ENCODE measurements around the gene DEFB121.
"Not testable (repeated sequence)": the region's sequence is repeated elsewhere in the genome, so short reads cannot be mapped to it uniquely, and the experiment has no call there.

The DEFB121 gene, protein sequence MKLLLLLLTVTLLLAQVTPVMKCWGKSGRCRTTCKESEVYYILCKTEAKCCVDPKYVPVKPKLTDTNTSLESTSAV

GRCh38 chr20:31406115-31406514 is at the start of gene DEFB121:
Gene DEFB121 (minus strand): TSS chr20:31406215. CDS start chr20:31406152, 63 bp downstream.
- no peak for DNase-seq (ENCODE audit: low read depth)

- no peak for DNase-seq (ENCODE audit: low read depth)
These were observed 48.3 kb upstream of the DEFB121 start for GRCh38 chr20:31454361-31454760.

DNA sequence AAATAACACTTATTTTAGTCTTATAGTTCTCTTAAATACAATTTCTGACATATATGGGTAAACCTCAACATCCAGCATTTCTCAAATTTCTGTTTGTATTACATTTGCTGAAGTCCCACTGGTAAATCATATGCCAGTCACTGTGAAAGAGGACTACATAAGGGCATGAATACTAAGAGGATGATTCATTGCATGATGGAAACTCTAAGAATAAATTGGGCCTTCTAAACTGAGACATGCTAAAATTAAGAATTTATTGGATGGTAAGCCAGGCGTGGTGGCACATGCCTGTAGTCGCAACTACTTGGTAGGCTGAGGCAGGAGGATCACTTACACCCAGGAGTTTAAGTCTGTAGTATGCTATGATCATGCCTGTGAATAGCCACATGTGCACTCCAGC is 46.6 kb upstream of the DEFB121 start:
- no peak for DNase-seq (ENCODE audit: low read depth)

DNA sequence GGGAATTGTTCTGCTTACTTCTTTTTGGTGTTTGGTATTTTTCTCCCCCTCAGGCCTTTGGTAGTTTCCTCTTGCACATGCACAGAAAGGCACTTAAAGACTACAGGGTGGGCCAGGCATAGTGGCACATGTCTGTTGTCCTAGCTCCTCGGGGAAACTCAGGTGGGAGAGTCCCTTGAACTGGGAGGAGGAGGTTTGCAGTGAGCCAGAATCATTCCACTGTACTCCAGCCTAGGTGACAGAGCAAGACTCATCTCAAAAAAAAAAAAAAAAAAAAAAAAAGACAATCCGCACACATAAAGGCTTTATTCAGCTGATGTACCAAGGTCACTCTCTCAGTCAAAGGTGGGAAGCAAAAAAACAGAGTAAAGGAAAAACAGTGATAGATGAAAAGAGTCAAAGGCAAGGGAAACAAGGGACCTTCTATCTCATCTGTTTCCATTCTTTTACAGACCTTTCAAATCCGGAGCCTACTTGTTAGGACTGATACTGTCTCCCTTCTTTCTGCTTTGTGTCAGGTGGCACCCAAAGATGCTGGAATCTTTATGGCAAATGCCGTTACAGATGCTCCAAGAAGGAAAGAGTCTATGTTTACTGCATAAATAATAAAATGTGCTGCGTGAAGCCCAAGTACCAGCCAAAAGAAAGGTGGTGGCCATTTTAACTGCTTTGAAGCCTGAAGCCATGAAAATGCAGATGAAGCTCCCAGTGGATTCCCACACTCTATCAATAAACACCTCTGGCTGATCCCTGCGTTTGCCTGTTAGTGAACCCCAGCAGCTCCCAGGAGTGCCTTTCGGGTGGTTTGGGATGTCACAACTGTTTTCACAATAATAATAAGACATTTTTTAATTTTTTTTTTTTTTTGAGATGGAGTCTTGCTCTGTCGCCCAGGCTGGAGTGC is 43.7 kb upstream of the DEFB121 start:
- DNase-seq (ENCODE audit: low read depth): no peak

- no peak for DNase-seq (ENCODE audit: low read depth)
These were observed 40.2 kb upstream of the DEFB121 start for GRCh38 chr20:31446084-31446819.

DNA sequence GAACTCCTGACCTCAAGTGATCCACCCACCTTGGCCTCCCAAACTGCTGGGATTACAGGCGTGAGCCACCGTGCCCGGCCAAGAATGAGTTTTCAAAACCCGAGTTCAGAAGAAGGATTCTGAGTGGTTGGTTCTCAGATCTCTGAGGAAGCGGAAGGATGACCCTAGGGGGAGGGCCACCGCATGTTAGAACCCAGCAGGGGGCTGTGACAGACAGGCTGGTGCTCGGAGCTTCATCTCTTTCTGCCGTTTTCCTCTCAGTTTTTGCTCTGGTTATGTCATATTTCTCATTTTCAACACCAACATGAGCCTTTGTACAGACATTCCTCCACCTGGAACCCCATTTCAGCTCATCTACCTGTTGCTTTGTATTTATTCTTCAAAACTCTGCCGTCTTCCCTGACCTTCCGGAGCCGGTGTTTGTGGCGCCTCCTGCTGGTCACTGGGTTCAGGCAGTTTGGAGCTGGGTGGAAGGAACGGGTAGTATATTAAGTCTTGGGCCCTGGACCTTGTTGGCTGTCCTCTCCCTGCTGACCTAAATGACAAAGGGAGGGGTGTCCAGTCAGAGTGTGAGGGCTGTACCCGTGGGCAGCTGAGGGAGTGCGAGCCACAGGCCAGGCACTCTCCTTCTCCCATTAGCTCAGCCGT is 34.1 kb upstream of the DEFB121 start, which contains the start of gene DEFB123:
Gene DEFB123, plus strand, starts transcription at position 621 of the 648 bp plus-strand sequence. CDS start 67 bp downstream, outside the sequence.
- DNase-seq (ENCODE audit: low read depth): no peak

DNA sequence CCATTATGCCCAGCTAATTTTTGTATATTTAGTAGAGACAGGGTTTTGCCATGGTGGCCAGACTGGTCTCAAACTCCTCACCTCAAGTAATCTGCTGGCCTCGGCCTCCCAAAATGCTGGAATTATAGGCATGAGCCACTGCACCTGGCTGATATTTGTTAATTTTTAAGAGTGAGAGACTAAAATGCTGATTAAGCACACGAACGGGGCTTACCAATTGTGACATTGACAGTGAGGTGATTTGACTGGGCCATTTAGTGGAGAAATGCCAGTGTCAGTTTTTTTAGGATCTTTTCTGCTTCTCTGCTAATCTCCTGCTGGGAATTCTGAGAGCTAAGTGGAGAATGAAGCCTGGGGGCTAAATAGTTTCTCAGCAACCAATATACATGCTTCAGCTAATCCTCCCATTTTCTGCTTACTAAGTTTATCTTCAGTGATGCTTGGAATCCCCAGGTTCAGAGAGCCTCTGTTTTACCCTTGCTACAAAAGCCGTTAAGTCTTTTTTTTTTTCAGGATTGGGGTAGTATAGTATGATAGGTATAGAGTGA is 24.6 kb upstream of the DEFB121 start:
- no peak for DNase-seq (ENCODE audit: low read depth)

DNA sequence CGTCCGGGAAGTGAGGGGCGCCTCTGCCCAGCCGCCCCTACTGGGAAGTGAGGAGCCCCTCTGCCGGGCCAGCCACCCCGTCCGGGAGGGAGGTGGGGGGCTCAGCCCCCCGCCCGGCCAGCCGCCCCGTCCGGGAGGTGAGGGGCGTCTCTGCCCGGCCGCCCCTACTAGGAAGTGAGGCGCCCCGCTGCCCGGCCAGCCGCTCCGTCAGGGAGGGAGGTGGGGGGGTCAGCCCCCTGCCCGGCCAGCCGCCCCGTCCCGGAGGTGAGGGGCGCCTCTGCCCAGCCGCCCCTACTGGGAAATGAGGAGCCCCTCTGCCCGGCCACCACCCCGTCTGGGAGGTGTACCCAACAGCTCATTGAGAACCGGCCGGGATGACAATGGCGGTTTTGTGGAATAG is 21.6 kb upstream of the DEFB121 start:
- not testable (repeated sequence) for DNase-seq (ENCODE audit: low read depth)

DNA sequence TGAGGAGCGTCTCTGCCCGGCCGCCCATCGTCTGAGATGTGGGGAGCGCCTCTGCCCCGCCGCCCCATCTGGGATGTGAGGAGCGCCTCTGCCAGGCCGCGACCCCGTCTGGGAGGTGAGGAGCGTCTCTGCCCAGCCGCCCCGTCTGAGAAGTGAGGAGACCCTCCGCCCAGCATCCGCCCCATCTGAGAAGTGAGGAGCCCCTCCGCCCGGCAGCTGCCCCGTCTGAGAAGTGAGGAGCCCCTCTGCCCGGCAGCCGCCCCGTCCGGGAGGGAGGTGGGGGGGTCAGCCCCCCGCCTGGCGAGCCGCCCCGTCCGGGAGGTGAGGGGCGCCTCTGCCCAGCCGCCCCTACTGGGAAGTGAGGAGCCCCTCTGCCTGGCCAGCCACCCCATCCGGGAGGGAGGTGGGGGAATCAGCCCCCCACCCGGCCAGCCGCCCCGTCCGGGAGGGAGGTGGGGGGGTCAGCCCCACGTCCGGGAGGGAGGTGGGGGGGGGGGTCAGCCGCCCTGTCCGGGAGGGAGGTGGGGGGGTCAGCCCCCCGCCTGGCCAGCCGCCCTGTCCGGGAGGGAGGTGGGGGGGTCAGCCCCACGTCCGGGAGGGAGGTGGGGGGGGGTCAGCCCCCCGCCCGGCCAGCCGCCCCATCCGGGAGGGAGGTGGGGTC is 21.0 kb upstream of the DEFB121 start:
- DNase-seq (ENCODE audit: low read depth): not testable (repeated sequence)

DNA sequence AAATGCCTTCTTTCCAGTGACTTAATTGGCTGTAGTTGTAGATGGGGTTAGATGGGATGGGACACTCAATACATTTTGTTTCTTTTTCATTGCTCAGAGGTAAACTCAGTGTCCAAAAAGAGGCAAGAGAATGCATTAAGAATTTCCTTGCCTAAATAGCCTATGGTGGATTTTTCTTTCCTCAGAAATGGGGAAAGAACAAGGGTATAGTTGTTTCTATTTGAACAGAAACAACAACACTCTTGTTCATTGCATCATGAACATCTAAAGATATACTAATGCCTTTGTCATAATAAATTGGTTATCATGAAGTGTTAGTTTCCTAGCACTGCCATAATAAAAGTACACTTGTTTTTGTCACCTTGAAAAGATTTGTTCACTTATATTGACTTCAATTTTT is 19.8 kb upstream of the DEFB121 start:
- no peak for DNase-seq (ENCODE audit: low read depth)

DNA sequence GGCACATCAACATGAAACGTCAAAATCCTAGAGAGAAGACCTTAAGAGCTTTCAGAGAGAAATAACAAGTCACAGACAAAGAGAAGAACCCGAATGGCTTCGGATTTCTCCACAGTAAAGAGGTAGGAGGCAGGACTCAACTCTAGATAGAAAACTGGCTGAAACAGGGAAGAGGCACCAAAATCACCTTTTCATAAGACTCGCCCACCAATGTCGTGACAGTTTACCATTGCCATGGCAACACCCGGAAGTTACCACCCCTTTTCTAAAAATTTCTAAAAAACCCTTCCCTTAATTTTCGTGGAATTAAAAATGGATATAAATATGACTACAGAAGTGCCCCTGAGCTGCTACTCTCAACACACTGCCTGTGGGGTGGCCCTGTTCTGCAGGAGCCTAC is 12.3 kb upstream of the DEFB121 start:
- DNase-seq (ENCODE audit: low read depth): no peak

GRCh38 chr20:31415653-31416052 is 9.6 kb upstream of the DEFB121 start:
- no peak for DNase-seq (ENCODE audit: low read depth)

GRCh38 chr20:31414381-31414780 is 8.4 kb upstream of the DEFB121 start:
- no peak for DNase-seq (ENCODE audit: low read depth)

GRCh38 chr20:31410011-31410410 is 4.0 kb upstream of the DEFB121 start:
- no peak for DNase-seq (ENCODE audit: low read depth)

GRCh38 chr20:31403886-31404285 is 2.1 kb downstream of the DEFB121 start:
- no peak for DNase-seq (ENCODE audit: low read depth)

DNA sequence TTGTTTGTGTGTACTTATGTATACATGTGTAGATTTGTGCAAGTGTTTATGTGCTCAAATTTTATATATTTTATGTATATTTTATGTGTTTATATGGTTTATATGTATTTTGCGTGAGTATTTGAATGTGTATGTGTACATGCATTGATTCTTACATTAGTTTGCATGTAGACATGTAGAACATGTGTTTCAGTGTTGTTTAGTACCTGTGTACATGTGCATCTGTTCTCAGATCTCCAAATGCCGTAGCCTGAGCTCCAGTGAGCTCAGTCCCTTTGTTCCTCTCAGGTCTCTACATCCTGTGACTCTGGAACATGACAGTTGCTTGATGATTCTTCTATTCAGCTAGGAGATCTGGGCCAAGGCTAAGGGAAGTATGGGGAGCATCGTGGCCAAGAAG is 11.1 kb downstream of the DEFB121 start:
- DNase-seq (ENCODE audit: low read depth): no peak

DNA sequence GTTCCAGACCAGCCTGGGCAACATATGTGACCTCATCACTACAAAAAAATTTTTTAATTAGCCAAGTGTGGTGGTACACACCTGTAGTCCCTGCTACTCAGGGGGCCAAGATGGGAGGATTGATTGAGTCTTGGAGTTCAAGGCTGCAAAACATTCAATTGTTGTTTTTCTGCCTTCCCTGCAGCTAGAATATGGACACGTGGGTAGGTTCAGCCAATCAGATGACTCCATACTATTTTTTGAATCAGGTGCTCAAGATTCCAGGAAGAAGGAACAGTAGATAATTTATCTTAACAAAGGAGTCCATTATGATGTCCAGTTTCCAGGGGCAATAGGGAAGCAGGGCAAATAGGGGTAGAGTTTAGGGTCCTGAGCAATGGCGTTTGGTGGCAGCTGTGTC is 13.2 kb downstream of the DEFB121 start:
- no peak for DNase-seq (ENCODE audit: low read depth)

- no peak for DNase-seq (ENCODE audit: low read depth)
These were observed 15.5 kb downstream of the DEFB121 start, which contains the start of gene DEFB119 for GRCh38 chr20:31390490-31390889. Gene DEFB119 (minus strand): TSS chr20:31390590. CDS start chr20:31390483, 107 bp downstream.

GRCh38 chr20:31374346-31374745 is 31.7 kb downstream of the DEFB121 start:
- no peak for DNase-seq (ENCODE audit: low read depth)

DNA sequence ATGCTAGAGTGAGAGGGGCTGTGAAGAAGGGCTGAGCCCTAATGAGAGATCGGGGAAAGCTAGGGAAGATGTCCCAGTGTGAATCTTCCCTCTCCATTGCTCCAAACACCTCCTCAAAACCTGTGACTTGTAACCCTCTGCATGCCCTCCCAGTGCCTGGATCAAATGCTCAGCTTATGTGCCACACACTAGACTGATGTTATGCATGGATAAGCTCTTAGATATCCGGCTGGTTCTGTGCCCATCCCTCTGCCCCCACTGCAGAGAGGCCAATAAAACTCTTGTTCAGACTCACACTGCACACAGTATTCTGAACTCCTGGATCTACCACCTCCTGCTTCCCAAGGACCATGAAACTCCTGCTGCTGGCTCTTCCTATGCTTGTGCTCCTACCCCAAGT is 37.7 kb downstream of the DEFB121 start, which contains the start of gene DEFB118:
Gene DEFB118, plus strand, starts transcription at position 301 of the 400 bp plus-strand sequence. Its CDS starts 50 bp downstream, at position 351.
- DNase-seq (ENCODE audit: low read depth): no peak

- not testable (repeated sequence) for DNase-seq (ENCODE audit: low read depth)
These were observed 41.7 kb downstream of the DEFB121 start for GRCh38 chr20:31364272-31364671.
